RWPE2 (cell line): Measurements from ENCODE around the gene PLCL1.

Source experiments
- ATAC-seq: fragments of 200-7000 bp; cut with Tn5 transposase; 3 replicates; pipeline ENCODE4 v1.9.1; 2021; ENCODE audit warnings: low read depth
- DNase-seq: peaks from one replicate; pipeline ENCODE4 v3.0.0-alpha.2; 2020; ENCODE audit warnings: low spot score
- H3K27ac ChIP-seq: fragments of 450-650 bp; 2 replicates; pipeline ENCODE4 v1.5.1; 2017; ENCODE audit warnings: mild to moderate bottlenecking; ENCODE audit not compliant: poor library complexity, severe bottlenecking
- H3K27me3 ChIP-seq: fragments of 250-450 bp; sonication (Bioruptor Pico); 2 replicates; pipeline ENCODE4 v1.5.1; 2021; ENCODE audit warnings: mild to moderate bottlenecking, moderate library complexity; ENCODE audit not compliant: insufficient read depth, poor library complexity, severe bottlenecking
- H3K36me3 ChIP-seq: fragments of 250-450 bp; sonication (Bioruptor Pico); 2 replicates; pipeline ENCODE4 v1.5.1; 2020; ENCODE audit warnings: low read depth, mild to moderate bottlenecking, moderate library complexity
- H3K4me1 ChIP-seq: fragments of 250-450 bp; sonication (Bioruptor Pico); 2 replicates; pipeline ENCODE4 v1.5.1; 2021; ENCODE audit warnings: mild to moderate bottlenecking, moderate library complexity; ENCODE audit not compliant: insufficient read depth, poor library complexity, severe bottlenecking
- H3K4me3 ChIP-seq: fragments of 250-450 bp; sonication (Bioruptor Pico); 2 replicates; pipeline ENCODE4 v1.5.1; 2021; ENCODE audit warnings: mild to moderate bottlenecking, moderate library complexity; ENCODE audit not compliant: severe bottlenecking
- H3K9me3 ChIP-seq: fragments of 250-450 bp; sonication (Bioruptor Pico); 2 replicates; pipeline ENCODE4 v1.5.1; 2021; ENCODE audit warnings: mild to moderate bottlenecking, moderate library complexity; ENCODE audit not compliant: severe bottlenecking
- CTCF ChIP-seq: fragments of 450-650 bp; IDR thresholded peaks from one replicate; pipeline ENCODE4 v1.5.1; 2017; ENCODE audit warnings: mild to moderate bottlenecking, moderate library complexity; ENCODE audit not compliant: poor library complexity, severe bottlenecking

PLCL1 gene

GRCh38 chr2:198115201-198115600 lies 310.8 kb downstream of the PLCL1 start:
- H3K4me3 ChIP-seq: no peak overlapping the region

GRCh38 chr2:198116756-198117155 lies 312.4 kb downstream of the PLCL1 start:
- no peak overlapping the region for H3K27ac ChIP-seq
- DNase-seq (no peak), ATAC-seq (no peak)

More at GRCh38 chr2:198115201-198115600, 310.8 kb downstream of the PLCL1 start:
- TF ChIP-seq CTCF: no peak
- no peaks in the 10 kb centered on the region for H3K27me3 ChIP-seq
- H3K4me1 ChIP-seq: no peaks in the 10 kb centered on the region
- DNase-seq: no peak
- ATAC-seq: no peak
- no peaks in the 10 kb centered on the region for H3K9me3 ChIP-seq
- no peaks in the 10 kb centered on the region for H3K36me3 ChIP-seq
- H3K27ac ChIP-seq: no peak overlapping the region

GRCh38 chr2:198117406-198118041 lies 313.1 kb downstream of the PLCL1 start:
- H3K4me1 ChIP-seq: no peaks in the 10 kb centered on the region
- no peaks in the 10 kb centered on the region for H3K27me3 ChIP-seq
- H3K9me3 ChIP-seq: no peaks in the 10 kb centered on the region
- H3K27ac ChIP-seq: no peak overlapping the region
- H3K4me3 ChIP-seq: no peak overlapping the region
- no peaks in the 10 kb centered on the region for H3K36me3 ChIP-seq
- no peak for ATAC-seq
- no peak for TF ChIP-seq CTCF
- no peak for DNase-seq

More at GRCh38 chr2:198116756-198117155, 312.4 kb downstream of the PLCL1 start:
- Histone ChIP-seq H3K9me3 (no peaks in the 10 kb centered on the region), H3K4me3 (no peak overlapping the region), H3K27me3 (no peaks in the 10 kb centered on the region), H3K36me3 (no peaks in the 10 kb centered on the region), H3K4me1 (no peaks in the 10 kb centered on the region)
- TF ChIP-seq CTCF: no peak

- peak; percentile 77 for TF ChIP-seq CTCF
- ATAC-seq: peak; percentile 71; the same call in 2 of the 3 replicates
- Histone ChIP-seq H3K4me3 (no peak overlapping the region), H3K36me3 (no peaks in the 10 kb centered on the region), H3K27me3 (no peaks in the 10 kb centered on the region), H3K9me3 (no peaks in the 10 kb centered on the region), H3K27ac (no peak overlapping the region), H3K4me1 (no peaks in the 10 kb centered on the region)
- DNase-seq: no peak
Observed at GRCh38 chr2:198127627-198128026, 323.2 kb downstream of the PLCL1 start.

- no peak for DNase-seq
- no peaks in the 10 kb centered on the region for H3K36me3 ChIP-seq
Observed at GRCh38 chr2:198129609-198130008, 325.2 kb downstream of the PLCL1 start.

More at GRCh38 chr2:198129609-198130008, 325.2 kb downstream of the PLCL1 start:
- no peaks in the 10 kb centered on the region for H3K27me3 ChIP-seq
- no peaks in the 10 kb centered on the region for H3K4me1 ChIP-seq
- H3K9me3 ChIP-seq: no peaks in the 10 kb centered on the region
- ATAC-seq: no peak
- no peak for TF ChIP-seq CTCF
- H3K4me3 ChIP-seq: no peak overlapping the region
- no peak overlapping the region for H3K27ac ChIP-seq
